HG03439 (cell line): Measurements from ENCODE around the gene C20orf204.

Experiments used
- ATAC-seq: cut with Tn5 transposase; IDR thresholded peaks from one replicate; pipeline ENCODE4 v1.9.1; 2021; ENCODE audit warnings: mild to moderate bottlenecking, moderate library complexity; ENCODE audit not compliant: unreplicated experiment

Gene C20orf204

DNA sequence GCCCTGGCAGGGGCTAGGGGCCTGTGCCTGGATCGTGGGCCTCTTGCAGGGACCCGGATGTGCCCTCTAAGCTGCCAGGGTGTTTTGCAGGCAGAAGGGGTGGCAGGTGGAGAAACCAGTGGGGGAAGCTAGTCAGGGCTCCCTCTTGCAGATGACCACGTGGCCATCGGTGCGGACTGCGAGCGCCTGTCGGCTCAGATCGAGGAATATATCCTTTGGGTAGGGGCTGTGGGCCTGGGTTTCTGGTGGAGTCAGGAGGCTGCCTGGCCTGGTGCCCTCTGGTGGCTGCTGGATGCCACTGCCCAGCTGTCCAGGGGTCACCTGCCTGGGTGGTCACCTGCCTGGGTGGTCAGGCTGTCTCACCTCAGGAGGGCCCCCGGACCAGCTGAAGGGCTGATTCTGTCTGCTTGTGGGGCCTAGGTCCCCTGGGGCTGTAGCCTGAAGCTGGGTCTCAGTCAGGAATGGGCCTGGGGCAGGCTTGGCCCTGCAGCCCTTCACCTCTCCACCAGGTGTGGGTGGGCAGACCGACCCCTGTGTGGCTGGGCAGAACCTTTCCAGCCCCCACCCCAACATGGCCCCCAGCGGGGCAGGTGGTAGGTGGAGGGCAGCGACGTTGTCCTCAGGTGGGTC lies 33.7 kb downstream of the C20orf204 start:
- no peak for ATAC-seq

DNA sequence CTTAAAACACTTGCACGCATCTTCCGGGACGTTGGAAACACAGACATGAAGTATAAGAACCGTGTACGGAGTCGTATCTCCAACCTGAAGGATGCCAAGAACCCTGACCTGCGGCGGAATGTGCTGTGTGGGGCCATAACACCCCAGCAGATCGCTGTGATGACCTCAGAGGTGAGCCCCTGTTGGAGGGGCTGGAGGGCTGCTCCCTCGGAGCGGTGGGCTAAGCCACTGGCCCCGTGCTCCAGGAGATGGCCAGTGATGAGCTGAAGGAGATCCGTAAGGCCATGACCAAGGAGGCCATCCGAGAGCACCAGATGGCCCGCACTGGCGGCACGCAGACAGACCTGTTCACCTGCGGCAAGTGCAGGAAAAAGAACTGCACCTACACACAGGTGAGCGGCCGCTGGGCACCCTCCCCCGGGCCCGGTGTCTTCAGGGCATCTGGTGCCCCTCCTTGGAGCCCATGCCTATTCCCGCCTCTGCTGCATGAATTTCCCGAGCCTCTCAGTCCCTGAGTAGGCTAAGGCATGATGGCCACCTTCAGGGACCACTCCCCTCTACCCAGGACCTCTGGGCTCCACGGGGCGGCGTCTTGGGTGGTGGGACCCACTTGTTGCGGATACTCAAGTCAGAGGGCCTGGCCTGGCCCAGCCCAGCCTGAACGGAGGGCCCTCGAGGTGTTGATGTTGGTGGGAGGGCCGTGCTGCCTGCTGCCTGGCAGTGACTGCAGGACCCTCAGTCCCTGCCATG lies 34.4 kb downstream of the C20orf204 start:
- ATAC-seq: no peak

- ATAC-seq: no peak
Measured at GRCh38 chr20:64071341-64072332, 35.7 kb downstream of the C20orf204 start.

GRCh38 chr20:64072498-64073063 lies 36.6 kb downstream of the C20orf204 start:
- ATAC-seq: no peak

GRCh38 chr20:64073476-64074183 lies 37.6 kb downstream of the C20orf204 start:
- no peak for ATAC-seq

DNA sequence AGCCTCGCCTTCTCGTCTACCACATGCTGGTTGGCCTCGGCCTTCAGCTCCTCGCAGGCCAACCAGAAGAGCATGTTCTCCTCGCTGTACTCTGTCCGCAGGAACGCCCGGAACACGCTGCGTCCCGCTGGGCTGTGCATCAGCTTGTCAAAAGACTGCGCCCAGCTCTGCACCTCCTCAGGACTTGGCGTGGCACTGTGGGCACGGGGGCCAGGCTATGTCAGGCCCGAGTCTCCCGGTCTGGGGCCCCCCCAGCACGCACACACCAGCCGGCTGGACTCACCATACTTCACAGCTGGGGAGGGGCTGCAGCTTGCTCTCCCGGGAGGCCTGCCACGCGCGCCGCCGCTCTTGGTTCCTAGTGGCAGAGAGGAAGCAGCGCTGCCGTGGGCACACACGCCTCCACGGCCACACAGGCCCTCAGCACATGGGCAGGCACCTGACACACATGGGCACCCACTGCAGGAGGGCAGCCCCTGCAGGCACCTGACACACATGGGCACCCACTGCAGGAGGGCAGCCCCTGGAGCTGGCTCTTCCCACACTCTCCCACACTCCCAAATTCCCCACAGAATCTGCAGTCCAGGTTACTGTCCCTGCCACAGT lies 38.3 kb downstream of the C20orf204 start:
- no peak for ATAC-seq

DNA sequence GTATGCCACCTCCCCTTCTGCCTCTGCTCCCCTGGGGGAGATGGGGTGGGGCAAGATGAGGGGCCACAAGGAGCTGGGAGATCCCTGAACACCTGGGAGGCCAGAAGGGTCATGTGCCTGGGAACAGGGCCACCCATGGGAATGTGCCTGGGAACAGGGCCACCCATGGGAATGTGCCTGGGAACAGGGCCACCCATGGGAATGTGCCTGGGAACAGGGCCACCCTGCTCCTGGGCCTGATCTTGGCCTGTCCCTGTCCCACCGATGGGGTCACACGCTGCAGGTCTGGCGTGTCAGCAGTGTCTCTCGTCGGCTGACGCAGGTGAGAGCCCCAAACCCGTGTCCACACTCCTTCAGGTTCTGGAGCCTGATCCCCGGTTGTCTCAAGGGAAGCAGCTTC lies 39.0 kb downstream of the C20orf204 start:
- ATAC-seq: no peak

GRCh38 chr20:64075556-64075955 lies 39.6 kb downstream of the C20orf204 start:
- ATAC-seq: no peak

- no peak for ATAC-seq
Measured at GRCh38 chr20:64076061-64076997, 40.3 kb downstream of the C20orf204 start.

- ATAC-seq: no peak
Measured at GRCh38 chr20:64077094-64077493, 41.1 kb downstream of the C20orf204 start.

GRCh38 chr20:64077541-64077875 lies 41.5 kb downstream of the C20orf204 start:
- no peak for ATAC-seq

- ATAC-seq: no peak
Measured at GRCh38 chr20:64077876-64078551, 42.0 kb downstream of the C20orf204 start.

GRCh38 chr20:64078934-64079272 lies 42.9 kb downstream of the C20orf204 start:
- no peak for ATAC-seq

DNA sequence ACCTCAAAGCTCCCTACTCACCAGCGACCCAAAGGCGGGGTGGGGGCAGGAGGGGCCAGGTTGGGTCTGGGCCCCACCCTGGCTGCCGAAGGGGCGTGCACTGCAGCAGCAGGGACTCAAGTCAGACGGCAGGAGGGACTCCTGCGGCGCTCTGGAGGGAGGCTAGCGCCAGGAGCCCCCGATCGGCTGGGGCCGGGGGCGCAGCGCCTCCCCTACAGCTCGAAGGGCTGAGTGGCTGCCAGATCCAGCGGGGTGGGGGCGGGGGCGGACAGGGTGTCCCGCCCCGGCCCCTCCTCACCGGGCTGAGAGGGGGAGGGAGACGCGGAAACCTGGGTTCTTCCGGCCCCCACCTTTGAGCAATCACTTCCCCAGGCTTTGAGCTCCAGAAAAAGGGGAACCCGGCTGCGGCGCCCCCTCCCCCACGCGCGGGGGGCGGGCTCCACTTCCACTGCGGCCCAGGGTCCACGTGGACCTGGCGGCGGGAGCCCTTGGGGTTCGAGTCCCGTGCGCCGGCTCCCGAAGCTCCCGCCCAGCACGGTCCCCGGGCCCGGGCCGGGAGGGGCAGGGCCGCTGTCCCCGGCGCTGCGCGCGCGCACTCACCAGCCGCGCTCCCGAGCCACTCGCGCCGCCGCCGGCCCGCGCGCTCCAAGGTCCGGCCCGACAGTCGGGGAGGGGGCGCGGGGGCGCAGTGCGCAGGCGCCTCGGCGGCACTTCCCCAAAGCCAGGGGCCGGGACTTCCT lies 43.5 kb downstream of the C20orf204 start, which contains the start of gene RGS19:
RGS19 (minus strand) TSS at position 246 of the 740 bp plus-strand sequence. CDS start 2,632 bp downstream, outside the sequence.
- ATAC-seq: peak; percentile 38

- no peak for ATAC-seq
Measured at GRCh38 chr20:64080013-64080812, 44.2 kb downstream of the C20orf204 start, which contains the start of gene OPRL1. OPRL1 (plus strand) TSS chr20:64080082; CDS start chr20:64092721, 12,639 bp downstream.

GRCh38 chr20:64080813-64081623 lies 45.0 kb downstream of the C20orf204 start:
- ATAC-seq: no peak
